ENCODE results near the gene HMGCLL1.

The HMGCLL1 gene

DNA sequence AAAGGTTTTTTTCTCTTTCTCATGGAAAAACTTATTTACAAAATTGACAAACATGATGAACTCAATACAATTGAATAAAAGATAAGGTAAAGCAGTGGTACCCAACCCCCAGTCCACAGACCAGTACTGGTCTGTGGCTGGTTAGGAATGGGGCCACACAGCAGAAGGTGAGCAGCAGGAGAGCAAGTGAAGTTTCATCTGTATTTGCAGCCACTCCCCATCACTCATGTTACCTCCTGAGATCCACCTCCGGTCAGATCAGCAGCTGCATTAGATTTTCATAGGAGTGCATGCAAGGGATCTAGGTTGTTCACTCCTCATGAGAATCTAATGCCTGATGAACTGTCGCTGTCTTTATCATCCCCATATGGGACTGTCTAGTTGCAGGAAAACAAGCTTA is 47.5 kb downstream of the HMGCLL1 start:
- DNase-seq (ENCODE audit: low read depth in 2 of 2) = no peak

DNA sequence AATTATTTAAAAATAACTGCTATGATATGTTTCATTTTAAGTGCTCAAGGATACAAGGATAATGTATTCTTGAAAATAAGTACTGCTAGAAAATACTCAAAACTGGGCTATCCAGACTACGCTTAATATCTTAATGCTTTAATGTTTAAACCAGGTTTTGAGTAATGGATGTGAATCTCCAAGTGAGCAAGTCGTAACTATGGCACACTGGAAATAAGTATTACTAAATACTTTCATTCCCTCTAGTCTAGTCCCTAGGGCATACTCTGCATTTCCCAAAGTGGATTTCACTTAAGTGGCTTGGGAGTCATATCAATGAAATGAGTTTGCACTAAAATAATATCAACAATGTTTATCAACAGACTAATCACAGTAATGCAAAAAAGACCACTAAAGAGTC is 48.1 kb downstream of the HMGCLL1 start:
- no peak for DNase-seq (ENCODE audit: low read depth in 2 of 2)

DNA sequence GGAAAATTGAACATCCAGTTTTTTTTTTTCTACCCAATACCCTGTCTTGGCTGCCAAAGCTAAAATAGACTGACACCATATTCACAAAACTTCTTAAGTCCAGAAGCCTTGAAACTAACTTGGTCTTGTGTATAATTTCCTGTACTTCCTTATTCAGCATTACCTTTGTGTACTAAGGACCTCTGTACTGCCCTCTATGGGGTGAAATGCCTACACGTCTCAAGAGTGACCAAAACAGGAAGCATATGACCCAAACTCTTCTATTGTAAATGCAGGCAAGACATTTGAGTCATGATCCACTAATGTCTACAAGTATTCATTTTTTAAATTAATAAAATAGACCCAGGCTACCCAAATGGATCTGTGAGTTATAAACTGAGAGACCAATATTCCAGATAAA is 50.4 kb downstream of the HMGCLL1 start:
- DNase-seq (ENCODE audit: low read depth in 2 of 2) = no peak

DNA sequence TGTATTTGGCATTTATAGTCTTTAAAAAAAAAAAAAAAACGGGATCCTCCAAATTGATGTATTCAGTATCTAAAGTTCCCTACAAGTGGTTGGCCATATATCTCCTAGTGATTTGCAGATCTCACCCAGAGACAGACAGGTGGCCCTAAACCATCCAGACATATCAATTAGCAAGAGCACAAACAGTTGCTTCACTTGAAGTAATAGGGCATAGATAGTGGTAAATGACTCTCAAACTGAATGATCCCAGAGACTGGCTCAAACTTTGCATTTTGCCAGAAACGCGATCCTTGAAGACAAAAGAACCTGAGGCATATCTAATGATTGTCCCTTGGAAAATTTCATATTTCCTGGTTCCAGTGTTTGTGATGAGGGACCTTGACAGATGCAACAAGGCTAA is 54.6 kb downstream of the HMGCLL1 start:
- no peak for DNase-seq (ENCODE audit: low read depth in 2 of 2)

DNA sequence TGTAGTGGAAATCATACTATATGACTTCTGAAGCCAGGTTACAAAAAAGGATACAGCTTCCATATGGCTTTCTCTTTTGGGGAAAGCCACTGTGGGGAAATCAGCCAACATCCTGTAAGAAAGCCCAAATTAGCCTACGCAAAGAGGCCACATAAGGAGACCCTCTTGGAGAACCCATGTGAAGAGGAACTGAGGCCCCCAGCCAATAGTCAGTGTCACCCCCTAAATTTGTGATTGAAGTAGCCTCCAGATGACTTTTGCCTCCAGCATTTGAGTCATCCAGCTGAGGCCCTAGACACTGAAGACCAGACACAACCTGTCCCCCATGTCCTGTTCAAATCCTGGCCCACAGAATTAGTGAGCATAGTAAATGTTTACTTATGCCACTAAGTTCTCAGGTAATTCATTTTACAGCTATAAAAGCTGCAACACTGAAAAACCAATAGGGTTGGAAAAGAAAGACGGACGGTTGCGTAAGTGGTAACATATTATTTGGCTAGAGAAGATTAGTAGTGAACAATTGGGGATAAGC is 60.4 kb downstream of the HMGCLL1 start:
- DNase-seq (ENCODE audit: low read depth in 2 of 2) = no peak

DNA sequence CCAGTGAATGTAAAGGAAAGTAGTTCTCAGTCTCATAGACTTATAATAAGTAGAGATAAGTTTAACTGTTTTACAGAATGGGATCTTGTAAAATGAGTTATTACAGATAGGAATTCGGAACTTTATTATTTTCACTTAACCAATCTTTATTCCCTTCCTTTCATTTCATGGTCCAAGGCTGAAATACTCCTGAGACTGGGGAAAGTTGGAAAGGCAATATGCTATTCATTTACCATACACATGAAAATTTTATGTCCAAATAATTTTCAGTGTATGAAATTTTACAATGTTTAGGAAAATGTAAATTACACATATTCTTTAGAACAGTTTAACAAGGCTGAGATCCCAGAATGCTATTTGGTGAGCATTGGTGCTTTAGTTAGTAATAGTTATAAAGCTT is 62.3 kb downstream of the HMGCLL1 start:
- no peak for DNase-seq (ENCODE audit: low read depth in 2 of 2)

DNA sequence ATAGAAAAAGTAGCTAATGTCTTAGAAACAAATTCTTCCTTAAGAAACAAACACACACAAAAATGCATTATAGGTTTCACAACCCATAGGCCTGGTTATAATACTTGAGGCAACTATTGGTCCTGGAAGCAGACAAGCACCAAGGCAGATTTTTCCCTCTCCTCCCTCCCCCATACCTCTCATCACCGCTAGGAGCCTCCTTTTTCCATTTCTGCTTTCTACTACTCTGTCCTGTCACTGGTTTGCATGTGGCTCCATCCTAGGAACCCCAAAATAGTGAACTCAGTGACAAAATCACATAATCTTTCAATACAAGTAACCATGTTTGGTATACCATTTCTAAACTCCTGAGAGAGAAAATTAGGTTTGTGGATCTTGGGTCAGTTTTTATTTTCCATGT is 66.1 kb downstream of the HMGCLL1 start:
- no peak for DNase-seq (ENCODE audit: low read depth in 2 of 2)

DNA sequence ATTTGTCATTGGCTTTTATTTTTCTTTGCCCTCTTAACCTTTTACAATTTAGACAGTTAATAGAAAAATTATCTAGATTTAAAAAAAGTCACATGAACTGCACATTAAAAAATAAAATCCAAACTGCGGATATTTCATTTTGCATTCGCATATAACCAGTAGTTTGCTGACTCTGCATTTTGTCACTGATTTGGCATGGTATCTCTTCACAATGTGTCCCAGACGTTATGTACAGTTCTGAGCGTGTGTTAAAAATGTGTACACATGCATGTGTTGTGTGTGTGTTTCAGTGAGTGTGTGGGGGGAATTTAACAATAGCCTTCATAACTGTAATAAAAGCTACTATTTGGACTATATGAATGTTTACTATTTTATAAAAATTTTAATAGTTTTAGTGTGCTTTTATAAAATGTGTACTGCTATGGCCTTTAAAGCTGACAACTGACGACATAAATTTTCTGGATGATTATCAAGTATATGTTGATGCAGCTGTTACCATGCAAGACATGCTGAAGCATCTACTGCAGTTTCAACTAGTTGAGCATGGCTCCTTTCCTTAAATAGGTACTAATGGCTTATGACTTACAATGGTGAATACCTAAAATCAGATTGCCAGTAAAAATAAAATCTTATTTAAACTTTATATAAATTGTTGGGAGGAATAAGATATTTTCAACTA is 67.7 kb downstream of the HMGCLL1 start:
- no peak for DNase-seq (ENCODE audit: low read depth in 2 of 2)

DNA sequence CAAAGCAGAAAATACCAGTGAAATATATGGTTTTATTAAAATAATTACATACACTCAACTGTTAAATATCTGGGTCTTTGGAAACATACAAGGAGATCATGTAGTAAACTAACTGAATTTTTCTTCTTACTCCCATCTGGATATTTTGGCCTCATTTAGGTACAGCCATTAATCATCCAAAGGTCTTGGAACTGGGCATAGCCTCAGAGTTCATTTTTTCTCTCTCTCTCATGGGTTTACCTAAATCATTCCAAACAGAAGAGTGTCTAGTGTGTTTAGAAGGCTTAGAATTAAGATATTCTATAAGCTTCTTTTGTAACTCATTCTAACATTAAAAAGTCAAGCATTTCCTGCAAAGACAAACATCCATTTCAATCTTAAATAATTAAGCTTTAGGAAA is 79.4 kb downstream of the HMGCLL1 start:
- DNase-seq (ENCODE audit: low read depth in 2 of 2) = no peak

DNA sequence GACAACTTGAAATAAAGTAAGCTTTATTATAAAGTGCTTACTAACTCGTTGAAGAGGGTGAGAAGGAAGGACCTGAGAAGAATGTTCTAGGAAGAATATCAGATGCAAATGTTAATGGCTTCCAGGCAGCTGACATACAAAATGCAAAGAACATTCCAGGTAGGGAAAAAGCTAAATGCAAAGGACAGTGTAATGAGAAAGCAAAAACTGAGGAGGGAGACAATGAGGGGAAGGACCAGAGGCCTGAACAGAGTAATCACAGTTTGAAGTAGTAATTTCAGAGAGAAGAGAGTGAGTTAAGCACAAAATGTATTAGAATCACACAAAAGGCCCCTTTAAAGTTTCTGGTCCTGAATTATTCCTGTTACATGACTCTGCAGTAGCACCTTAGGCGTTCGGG is 81.3 kb downstream of the HMGCLL1 start:
- no peak for DNase-seq (ENCODE audit: low read depth in 2 of 2)

DNA sequence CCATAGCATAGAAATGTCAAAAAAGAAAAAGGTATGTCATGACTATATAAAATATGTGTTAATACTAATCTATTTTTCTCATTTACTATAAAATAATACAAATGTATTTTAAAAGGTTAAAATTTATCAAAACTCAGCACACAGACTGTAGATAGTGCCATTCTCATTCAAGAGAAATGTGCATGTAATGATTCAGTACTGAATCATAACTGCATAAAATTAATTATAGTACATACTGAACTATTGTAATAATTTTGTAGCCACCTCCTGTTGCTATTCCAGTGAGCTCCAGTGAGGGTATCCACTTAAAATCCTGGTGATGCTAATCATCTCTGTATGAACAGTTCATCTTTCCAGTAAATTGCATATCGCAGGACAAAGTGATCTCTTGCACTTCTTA is 82.8 kb downstream of the HMGCLL1 start:
- DNase-seq (ENCODE audit: low read depth in 2 of 2) = no peak

DNA sequence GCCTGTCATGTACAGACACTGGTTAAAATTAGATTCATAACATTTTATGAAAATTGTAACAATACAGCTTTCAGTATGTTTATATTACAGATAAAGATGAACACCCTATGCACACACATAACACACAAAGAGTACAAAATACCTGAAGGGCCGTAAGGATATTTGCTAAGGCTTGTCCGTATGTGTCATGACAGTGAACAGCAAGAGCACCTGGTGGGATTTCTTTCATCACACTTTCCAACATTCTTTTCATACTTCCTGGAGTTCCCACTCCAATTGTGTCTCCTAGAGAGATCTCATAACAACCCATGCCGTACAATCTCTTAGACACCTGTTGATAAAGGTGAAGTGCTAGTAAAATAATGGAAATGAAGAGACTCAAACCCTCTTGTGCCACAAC is 83.7 kb downstream of the HMGCLL1 start:
- no peak for DNase-seq (ENCODE audit: low read depth in 2 of 2)

DNA sequence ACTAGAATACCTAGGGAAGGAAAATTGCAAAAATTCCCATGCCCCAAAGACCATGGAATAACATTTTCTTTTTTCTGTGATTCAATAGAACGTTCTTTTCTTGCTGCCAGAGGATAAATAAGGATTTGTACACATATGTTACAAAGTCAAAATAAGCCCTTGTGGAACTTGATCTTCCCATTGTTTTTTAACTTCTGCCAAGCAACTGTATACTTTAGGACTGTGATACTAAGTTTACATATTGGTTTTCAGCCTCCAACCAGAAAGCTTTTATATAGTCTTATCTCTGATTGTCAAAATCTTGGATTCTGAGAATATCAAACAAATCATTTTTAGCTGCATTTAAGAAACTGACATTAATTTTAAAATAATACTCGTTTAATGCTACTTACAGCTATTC is 84.6 kb downstream of the HMGCLL1 start:
- no peak for DNase-seq (ENCODE audit: low read depth in 2 of 2)

DNA sequence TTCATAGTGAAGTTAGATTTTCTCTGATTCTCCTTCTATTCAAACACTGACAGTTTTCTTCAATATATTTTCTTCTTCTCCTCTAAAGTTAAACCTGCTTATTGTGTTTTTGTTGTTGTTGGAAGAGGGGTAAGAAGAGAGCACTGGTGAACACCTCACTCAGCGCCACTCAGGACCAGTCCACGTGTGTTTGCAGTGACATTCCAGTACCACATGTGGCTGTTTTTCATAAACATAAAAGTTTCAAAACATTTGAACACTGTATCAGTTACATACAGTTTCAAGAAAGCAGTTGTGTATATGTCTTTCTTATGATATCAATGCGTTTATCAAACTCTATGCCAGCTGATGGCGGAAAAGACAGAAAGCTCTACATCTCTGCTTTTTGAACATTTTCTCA is 86.7 kb downstream of the HMGCLL1 start:
- no peak for DNase-seq (ENCODE audit: low read depth in 2 of 2)

DNA sequence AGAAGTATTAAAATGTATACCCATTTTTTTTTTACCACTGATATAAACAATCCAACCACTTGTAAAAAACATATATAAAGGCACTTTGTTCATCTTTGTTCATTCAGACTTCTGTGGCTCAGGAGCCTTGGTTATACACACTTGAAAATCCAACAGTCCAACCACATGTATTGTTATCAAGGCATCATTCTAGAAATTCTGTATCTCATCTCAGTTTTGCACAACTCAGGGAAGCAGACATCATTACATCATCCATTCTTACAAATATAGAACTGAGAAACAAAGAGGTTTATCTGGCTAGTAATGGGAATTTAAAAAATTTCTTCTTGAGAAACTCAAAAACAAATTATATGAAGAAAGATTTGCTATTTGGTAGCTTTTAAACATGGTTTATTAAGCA is 88.1 kb downstream of the HMGCLL1 start:
- no peak for DNase-seq (ENCODE audit: low read depth in 2 of 2)

DNA sequence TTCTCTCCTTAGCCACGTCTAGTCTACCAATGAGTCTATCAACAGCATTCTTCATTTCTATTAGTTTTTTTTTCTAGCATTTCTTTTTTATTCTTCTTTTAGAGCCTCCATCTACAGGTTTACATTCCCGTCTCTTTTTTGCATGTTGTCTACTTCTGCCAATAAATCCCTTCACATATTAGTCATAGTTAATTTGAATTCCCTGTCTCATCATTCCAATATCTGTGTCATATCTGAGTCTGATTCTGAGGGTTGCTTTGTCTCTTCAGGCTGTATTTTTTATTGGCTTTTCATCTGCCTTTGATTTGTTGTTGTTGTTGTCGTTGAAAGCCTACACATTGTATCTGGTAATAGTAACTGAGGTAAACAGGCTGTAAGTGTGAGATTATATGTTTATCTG is 104.6 kb downstream of the HMGCLL1 start:
- DNase-seq (ENCODE audit: low read depth in 2 of 2) = no peak

DNA sequence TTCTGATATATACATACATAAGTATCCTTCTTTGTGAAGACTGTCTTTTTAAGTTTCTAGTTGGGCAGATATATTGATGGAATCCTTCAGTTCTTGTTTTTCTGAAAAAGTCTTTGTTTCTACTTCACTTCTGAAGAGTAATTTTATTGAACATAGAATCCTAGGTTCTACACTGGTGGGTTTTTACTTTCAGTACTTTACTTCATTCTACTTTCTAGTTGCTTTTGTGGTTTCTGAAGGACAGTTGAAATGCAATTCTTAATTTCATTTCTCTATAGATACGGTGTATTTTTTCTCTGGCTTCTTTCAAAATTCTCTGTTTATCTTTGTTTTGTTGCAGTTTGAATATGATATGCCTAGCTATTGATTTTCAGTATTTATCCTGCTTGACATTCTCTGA is 105.3 kb downstream of the HMGCLL1 start:
- no peak for DNase-seq (ENCODE audit: low read depth in 2 of 2)

DNA sequence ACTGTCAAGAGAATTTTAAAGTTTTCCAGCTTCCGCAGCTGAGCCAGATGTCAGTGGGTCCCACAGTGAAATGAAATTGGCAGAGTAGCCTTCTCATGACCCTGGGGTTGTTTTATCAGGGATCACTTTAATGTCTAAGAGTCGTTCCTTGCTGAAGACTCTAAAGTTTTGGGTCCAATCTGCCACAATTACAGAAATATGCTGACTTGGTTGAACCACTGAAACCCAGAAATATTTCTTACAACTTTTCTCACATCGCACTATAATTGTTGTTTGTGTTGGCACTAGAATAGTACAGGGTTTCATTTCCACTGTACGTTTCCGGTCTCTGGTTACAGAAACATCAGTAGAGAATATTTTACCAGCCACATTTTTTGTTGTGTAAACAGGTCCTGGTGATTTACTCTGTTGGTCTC is 109.0 kb downstream of the HMGCLL1 start:
- DNase-seq (ENCODE audit: low read depth in 2 of 2) = no peak

DNA sequence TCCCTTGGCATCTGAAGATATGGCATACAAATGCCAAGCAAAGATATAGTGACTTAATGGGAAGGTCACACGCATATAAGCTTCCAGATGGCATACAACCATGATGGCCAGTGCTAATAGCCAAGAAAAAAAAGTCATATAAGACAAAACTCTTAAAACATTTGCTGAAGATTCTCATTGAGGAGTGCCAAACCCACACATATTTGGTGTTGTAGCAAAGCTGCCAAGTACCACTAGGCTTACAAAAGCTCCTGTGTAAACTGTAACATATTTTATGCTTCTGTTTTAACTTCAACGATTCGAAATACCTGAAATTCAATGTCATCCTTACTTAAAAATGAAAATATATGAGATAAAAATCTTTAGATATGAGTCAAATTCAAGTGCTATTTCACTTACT is 123.0 kb downstream of the HMGCLL1 start:
- DNase-seq (ENCODE audit: low read depth in 2 of 2) = no peak

DNA sequence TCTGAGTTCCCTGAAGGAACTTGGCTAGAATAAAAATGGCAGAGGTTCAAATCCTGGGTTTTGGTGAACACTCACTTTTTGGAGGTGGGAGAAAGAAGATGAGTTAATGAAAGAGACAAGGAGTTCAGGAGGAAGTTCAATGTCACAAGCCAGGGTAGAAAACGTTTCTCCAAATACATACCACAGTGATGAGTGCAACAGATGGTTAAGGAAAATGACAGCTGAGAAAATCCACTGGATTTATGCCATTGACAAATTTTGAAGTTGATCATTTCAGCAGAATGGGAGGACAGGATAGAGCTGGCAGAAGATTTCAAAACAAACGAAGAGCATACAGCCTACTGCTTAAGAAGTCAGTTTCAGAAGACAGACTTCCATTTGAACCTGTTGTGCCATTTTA is 129.0 kb downstream of the HMGCLL1 start:
- no peak for DNase-seq (ENCODE audit: low read depth in 2 of 2)

DNA sequence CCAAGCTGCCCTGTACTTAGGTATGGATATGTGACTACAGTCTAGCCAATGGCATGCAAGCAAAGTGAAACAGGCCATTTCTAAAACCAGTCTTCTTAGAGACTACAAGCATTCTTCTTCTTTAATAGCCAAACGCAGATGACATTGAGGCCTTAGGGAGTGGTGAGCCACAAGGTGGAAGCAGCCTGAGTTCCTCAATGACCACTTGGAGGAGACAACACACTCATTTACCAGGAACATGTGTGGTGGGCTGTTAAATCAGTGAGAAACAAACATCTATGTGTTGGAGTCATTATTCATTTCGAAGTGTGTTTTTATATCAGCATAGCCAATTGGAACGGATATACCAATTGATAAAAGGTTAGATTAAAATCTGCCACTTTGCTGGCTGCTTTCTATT is 129.8 kb downstream of the HMGCLL1 start:
- no peak for DNase-seq (ENCODE audit: low read depth in 2 of 2)

DNA sequence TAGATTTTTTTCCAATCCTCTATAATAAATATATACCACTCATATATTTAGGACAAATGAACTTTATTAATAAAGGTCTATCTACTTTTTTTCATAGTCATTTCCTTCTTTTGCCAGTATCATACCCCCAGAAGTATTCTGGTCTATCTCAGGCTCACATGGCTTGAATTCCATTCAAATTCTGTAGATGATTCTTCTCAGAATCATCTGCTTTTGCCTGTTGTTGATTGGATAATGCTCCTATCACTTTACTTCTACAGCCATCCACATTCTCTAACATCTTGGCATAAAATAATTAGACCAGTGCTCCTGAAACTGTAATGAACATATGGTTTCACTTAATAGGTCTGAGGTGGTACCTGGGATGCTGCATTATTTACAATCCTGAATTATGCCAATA is 130.5 kb downstream of the HMGCLL1 start:
- DNase-seq (ENCODE audit: low read depth in 2 of 2) = no peak

DNA sequence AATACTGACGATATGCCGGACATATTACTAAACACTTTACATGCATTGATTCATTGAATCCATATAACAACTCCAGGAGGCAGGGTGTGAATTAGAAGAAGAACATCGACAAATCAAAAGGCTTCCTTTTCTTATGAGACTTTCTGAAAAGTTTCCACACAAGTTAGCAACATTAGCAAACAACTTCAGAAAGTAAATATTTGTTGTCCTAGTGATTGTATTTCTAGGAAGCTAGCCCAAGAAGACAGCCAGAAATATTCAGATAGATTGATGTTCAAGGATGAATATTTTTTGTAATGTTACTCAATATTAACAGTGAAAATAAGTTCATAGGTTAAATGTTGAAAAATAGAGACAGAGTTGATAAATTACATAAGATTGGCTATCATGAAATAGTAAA is 131.1 kb downstream of the HMGCLL1 start:
- DNase-seq (ENCODE audit: low read depth in 2 of 2) = no peak

DNA sequence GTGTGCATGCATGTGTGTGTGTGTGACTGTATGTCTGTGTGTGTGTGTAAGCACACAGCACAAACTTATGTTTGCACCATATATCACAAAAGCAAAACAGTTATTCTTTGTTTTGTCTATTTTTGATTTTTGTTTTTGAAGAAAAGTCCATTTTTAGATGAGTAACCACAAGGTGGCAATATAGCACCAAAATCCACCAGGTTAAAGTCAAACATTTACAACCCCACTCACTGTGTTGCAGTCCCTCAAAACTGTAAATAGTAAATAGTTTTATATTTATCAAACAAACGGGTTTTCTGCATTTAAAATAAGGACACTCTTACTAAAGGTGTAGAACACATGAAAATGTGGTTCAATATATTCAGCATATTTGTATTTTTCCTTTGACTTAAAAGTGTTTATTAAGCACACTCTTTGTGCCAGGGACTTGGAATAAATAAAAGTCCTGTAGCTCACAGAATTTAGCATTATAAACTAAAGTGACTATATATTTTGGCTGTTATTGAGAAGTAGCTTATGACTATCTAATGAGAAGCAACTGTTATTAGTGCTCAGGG is 133.3 kb downstream of the HMGCLL1 start:
- DNase-seq (ENCODE audit: low read depth in 2 of 2) = no peak

Measured in stimulated activated CD8-positive, alpha-beta memory T cell treated with anti-CD3 and anti-CD28 coated beads, Interleukin-7, amount 100 ng/mL, for 4 hours (primary cell).